Cerebellar nuclear complex (tissue), 1 donor: Measurements from ENCODE around the gene BABAM2.

Experiments used
- DNase-seq, 2 experiments: peaks; one replicate each; lab custom pipeline; 2025; lab: John Stamatoyannopoulos, UW

BABAM2 gene

DNA sequence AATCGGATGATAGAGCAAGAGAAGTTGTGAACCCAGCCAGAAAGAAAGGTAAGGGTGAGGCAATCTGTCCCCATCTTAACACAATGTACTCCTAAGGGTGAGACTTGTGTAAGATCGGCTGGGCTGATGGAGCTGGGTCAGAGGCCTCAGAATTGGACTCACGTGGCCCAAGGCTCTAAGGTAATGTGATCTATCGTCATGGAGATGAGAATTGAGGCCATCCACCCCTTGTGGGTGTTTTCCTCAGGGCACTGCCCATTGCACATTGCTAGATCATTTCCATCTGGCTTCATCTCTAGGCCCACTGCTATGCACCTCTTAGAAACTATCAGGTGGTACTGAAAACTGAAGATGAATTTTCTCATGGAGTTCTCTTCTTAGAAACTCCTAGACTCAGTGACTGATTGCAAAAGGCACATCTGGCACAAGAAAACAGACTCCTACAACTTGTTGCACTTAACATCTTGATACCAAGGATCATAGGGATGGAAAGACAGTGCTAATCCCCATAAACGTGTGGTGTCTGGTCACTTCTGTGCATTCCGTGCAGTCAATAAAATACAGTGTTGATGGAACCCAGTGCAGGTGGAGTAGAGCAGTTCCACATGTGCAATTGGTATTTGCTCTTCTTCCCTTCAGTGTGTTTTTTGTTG, 273.2 kb downstream of the BABAM2 start:
- no peak for DNase-seq

GRCh38 chr2:28164280-28164801, 273.8 kb downstream of the BABAM2 start:
- DNase-seq, result no peak

DNA sequence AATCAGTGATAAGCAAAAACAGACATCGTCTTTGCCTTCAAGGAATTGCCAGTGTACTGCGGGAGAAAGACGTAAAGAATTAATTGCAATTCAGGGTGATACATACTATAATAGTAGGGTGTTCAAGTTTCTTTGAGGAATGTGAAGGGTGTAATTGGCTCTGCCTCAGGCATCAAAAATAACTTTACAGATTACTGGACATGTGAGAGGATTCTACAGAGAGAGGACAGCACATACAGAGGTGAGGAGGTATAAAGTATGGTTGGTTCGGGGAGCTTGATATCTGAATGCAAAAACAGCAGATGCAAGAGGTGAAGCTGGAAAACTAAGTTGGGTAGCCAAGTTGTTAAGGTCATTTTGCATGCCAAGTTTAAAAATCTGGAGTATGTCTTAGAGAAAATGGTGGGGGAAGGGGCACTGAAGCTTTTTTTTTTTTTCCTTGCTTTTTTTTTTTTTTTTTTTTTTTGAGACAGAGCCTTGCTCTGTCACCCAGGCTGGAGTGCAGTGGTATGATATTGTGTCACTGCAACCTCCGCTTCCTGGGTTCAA, 274.6 kb downstream of the BABAM2 start:
- no peak for DNase-seq

DNA sequence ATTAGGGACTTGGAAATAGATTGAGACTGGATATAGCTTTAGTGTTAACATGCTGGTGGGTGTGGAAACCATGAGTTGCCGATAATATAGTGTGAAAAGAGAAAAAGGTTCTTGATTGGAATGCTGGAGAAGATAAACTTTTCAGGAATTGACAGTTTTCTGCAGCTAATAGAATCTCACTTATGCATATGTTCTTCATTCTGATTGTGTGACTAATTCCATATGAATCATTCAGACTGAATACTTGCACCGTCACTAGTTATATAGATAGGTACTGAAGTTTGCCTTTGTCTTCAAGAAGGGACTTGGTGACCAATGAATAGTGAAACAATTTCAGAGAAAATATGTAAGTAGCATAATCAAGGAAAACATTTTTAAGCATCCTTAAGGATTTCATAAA, 276.4 kb downstream of the BABAM2 start:
- DNase-seq, result no peak

- no peak for DNase-seq
Measured at GRCh38 chr2:28168376-28168775, 277.8 kb downstream of the BABAM2 start.

- no peak for DNase-seq
Measured at GRCh38 chr2:28169492-28169891, 279.0 kb downstream of the BABAM2 start.

- no peak for DNase-seq
Measured at GRCh38 chr2:28172114-28172898, 281.8 kb downstream of the BABAM2 start.

- DNase-seq, result no peak
Measured at GRCh38 chr2:28173377-28173776, 282.8 kb downstream of the BABAM2 start.

DNA sequence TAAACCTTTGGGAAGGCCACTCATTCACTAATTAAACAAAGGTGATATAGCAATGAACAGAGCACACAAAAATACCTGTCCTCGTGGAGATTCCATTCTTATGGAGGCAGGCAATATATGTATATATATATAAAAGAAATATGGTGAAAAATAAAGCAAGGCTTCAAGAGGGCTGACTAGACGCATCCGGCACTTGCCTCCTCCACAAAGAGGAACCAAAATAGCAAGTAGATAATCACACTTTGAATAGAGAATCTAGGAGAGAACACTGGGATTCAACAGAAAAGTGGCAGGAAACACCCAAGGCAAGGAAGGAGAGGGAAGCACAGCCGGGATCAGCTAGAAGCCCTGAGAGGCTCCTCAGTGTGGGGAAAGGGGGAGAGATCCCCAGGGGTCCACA, 283.7 kb downstream of the BABAM2 start:
- DNase-seq, result no peak

DNA sequence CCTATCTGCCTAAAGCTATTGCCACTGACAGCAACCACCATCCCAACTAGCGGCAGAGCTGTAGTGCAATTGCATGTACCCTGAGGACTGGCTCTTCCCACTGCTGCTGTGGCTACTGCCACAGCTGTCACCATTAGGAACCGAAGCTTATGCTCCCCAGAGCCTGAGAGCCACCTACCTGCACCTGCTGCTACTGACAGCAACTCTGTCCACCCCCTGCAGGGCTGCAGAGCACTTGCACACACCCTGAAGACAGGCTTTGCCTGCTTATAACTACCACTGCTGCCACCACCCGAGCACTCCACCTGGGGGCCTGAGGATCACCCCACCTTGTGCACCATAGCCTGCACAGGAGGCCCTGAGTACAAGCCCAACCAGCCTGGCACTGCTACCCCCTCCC, 284.5 kb downstream of the BABAM2 start:
- DNase-seq, result no peak

- no peak for DNase-seq
Measured at GRCh38 chr2:28178946-28179345, 288.4 kb downstream of the BABAM2 start.

- no peak for DNase-seq
Measured at GRCh38 chr2:28181801-28182200, 291.3 kb downstream of the BABAM2 start.

DNA sequence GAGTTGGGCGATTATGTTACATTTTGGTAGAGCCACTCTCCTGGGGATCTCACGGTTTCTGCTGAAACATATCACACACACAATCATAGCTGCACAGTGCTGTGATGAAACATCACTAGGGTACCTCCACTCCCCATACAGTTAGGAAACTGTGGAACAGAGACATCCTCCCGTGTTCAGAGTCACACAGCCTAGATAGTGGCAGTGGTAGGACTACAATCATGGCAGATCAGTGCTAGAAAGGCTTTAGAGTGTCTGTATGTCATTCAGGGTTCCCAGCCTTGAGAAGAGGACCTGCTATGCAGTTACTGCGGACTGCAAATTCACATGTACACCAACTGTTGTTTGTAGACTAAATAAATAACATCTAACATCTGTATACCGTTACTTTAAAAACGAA, 291.8 kb downstream of the BABAM2 start:
- DNase-seq, result no peak

GRCh38 chr2:28185153-28185552, 294.6 kb downstream of the BABAM2 start:
- no peak for DNase-seq

DNA sequence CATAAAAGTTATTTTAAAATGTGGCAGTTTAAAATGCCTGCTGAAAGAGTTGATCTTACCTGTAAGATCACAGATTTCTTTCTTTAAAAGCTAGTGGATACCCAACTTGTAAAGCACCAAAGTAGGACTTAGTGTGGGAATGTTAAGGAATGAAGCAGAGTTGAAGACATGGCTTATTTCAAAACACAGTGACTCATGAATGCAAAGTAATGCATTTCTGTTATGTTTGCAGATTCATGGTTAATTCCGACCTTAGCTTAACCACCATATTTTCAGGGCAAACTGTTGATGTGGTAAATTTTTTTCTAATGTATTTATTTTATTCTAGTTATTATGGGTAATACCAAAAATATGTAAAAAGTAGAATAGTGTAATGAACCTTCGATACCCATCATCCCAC, 295.4 kb downstream of the BABAM2 start:
- DNase-seq, result no peak

DNA sequence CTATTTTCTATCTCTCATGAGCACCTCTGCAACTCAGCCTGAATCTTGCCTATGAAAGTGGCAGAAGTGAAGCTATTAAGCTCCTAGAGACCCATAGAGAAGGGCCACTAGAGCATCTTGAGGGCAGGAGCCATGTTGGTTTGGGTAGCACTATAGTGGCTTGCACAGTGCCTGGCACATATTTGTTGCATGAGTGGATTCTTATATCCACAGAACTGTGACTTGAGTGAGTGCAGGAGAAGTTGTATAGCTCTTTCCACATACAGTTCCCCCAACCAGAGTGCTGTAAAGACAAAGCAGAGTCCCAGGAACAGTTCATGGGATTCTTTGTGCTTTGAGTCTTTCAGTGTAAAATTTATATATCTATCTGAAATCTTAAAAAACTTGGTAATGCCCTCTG, 296.7 kb downstream of the BABAM2 start:
- DNase-seq, result no peak

DNA sequence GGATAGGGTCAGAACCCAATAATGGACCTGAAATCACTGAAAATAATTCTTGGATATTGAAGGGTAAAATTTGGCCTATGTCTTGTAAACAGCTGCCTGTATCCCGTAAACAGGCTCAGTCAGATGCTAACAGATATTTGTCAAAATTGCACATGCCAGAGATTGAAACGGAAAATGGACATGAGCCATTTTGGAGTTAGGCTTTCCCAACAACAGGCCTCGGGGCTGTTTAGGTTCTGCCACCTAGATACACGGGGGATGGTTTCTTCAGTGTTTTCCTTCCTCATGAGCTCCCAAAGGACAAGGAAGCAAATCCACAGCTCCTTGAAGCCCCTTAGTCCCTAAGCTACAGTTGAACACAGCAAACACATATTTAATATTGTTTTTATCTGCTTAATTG, 297.9 kb downstream of the BABAM2 start:
- no peak for DNase-seq

DNA sequence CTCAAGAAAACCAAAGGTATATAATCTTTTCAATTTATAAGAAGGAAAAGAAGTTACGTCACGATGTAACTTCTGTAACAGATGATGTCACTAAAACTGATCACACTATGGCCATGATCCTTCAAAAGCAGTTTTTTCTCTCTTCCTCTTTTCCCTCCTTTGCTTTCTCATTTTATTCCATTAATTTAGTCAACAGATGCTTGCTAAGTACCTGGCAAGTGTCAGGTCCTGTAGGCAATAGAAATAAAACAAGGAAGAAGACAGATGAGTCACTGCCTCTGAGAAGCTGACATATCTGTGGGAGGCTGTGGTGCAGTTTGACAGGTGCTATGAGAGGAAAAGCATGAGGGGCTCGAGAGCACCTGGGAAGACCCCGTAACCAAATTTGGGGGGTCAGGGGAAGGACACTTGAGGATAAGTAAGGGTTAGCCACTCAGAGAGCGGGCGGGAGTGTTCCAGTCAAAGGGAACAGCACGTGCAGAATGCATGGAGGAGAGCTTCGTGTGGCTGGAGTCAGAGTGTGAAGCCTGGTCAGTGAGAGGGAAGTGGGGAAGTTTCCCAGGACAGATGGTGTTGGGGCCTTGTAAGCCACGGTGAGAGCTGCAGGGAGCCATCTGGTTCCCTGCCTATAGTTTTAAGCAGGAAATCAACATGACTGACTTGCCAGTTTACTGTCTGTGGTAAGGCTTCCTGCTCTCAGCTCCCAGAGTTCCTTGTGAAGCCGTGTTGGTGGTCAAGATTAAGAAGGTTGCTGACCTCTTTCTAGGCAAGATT, 303.3 kb downstream of the BABAM2 start:
- no peak for DNase-seq

DNA sequence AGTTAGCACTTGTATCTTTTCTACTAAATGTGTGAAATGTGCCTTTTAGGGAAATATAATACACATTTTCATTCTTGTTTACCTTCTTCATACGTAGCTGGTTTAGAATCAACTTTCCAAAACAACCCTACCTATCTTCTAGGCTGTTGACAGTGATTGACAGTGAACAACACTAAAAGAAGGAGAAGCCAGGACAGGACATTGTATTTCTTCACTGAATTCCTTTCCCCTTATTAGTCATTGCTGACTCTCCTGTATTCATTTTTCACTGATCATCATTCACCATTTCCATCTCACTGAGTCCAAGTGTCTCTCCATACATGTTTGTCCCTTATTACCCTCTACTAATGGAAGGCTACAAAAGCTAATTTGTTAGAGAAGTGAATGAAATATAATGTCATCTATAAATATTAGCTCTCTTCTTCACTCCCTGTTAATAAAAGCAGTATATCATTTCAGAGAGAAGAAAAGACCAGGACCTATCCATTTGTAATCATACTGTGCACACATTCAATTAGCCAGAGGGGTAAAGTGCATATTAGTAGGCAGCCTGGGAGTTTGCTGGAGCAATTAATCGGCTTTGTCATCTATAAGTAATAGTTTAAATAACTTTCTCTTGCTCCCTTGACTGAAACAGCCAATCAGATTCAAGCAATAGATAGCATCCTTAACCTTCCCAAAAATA, 309.6 kb downstream of the BABAM2 start:
- no peak for DNase-seq

DNA sequence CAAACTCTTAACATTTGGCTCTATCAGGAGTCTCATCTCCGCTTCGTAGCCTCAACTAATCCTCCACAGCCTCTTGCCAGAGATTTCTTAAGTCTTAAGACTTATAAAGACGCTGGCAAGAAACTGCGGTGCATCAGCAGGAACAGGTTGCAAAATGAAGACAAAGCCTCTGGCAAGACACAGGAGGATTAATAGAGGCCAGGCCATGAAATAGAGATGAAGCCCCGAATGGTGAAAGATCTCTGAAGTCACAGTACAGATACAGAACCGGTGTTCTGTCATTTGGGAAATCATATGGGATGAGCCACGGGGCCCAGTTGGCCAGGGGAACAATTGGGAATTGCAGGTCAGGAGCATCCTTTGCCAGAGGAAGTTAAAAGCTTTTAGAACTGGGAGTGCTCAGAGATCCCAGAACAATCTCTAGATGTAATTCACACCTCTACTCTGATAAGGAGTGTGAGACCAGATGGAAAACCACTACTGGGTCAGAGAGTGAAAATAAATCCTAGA, 311.2 kb downstream of the BABAM2 start:
- no peak for DNase-seq

- DNase-seq, result no peak
Measured at GRCh38 chr2:28202719-28203118, 312.2 kb downstream of the BABAM2 start.

DNA sequence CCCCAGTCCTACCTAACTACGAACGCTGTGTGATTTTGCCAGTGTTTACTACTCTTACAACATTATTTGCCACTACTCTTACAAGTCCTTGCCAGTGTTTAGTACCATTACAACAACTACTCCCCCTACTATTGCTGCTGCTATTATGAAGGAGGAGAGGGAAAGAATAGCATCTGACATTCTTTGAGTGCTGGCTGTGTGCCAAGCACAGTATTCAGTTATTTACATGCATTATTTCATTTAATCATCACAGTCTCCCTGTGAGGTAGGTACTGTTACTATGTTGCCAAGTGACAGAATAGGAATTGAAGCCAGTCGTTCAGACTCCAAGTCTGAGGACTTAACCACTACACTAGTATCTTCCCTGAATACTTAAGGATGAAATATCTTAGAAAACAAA, 316.2 kb downstream of the BABAM2 start:
- DNase-seq, result no peak
